ENCODE data around the gene RNF141. TPM values are rescaled to one million over a fixed set of nuclear protein-coding genes. Genes with fewer than 3 reads are reported as not detected.

Gene RNF141
- total RNA-seq, 1 donor = 34.9 TPM

GRCh38 chr11:10550503-10551289, 9.7 kb upstream of the RNF141 start:
- no peak overlapping the region for H3K4me3 ChIP-seq (ENCODE audit: low read depth, low read length)
- peak; percentile 48 for DNase-seq (ENCODE audit: low read depth)
- no peak for TF ChIP-seq CTCF (IDR thresholded peaks at IDR 0.05; ENCODE audit: insufficient read depth, low read length)

GRCh38 chr11:10544491-10545465, 3.8 kb upstream of the RNF141 start:
- TF ChIP-seq CTCF (IDR thresholded peaks at IDR 0.05; ENCODE audit: insufficient read depth, low read length) = no peak
- DNase-seq (ENCODE audit: low read depth) = no peak
- no peak overlapping the region for H3K4me3 ChIP-seq (ENCODE audit: low read depth, low read length)

- TF ChIP-seq CTCF (IDR thresholded peaks at IDR 0.05; ENCODE audit: insufficient read depth, low read length) = no peak
- H3K4me3 ChIP-seq (ENCODE audit: low read depth, low read length) = no peak overlapping the region
- DNase-seq (ENCODE audit: low read depth) = no peak
Measured at GRCh38 chr11:10543782-10544181, 2.8 kb upstream of the RNF141 start.

GRCh38 chr11:10542776-10543175, 1.8 kb upstream of the RNF141 start:
- TF ChIP-seq CTCF (IDR thresholded peaks at IDR 0.05; ENCODE audit: insufficient read depth, low read length) = no peak
- no peak overlapping the region for H3K4me3 ChIP-seq (ENCODE audit: low read depth, low read length)
- DNase-seq (ENCODE audit: low read depth) = no peak

GRCh38 chr11:10541561-10541930, 559 bp upstream of the RNF141 start:
- DNase-seq (ENCODE audit: low read depth) = no peak
- TF ChIP-seq CTCF (IDR thresholded peaks at IDR 0.05; ENCODE audit: insufficient read depth, low read length) = no peak
- peak overlapping the region; percentile 89 for H3K4me3 ChIP-seq (ENCODE audit: low read depth, low read length)

GRCh38 chr11:10540546-10540914, 457 bp downstream of the RNF141 start:
- DNase-seq (ENCODE audit: low read depth) = peak; percentile 33
- TF ChIP-seq CTCF (IDR thresholded peaks at IDR 0.05; ENCODE audit: insufficient read depth, low read length) = no peak
- peak overlapping the region; percentile 89 for H3K4me3 ChIP-seq (ENCODE audit: low read depth, low read length)
